Suprapubic skin (tissue), 4 donors: ENCODE measurements around the gene TRIM54.

Experiments
- CTCF ChIP-seq, 2 donors: fragments of 200-600 bp in 1 of 2; fragments of 450-650 bp in 1 of 2; sonication (generic) in 1 of 2; IDR thresholded peaks; one replicate each; pipeline ENCODE4 v1.5.1; 2016 to 2019; ENCODE audit warnings: antibody characterized with exemption in 2 of 2, mild to moderate bottlenecking in 1 of 2, moderate library complexity in 1 of 2
- EP300 ChIP-seq: sonication (generic); formaldehyde crosslinking; IDR thresholded peaks from one replicate; pipeline ENCODE4 v1.6.1; 2017; ENCODE audit warnings: antibody characterized with exemption
- POLR2A ChIP-seq, 2 donors: fragments of 450-650 bp; IDR thresholded peaks; one replicate each; pipeline ENCODE4 v1.6.1; 2017; ENCODE audit warnings: antibody characterized with exemption in 2 of 2, mild to moderate bottlenecking in 2 of 2, moderate library complexity in 2 of 2
- POLR2AphosphoS5 ChIP-seq, 3 donors: sonication (generic); formaldehyde crosslinking; IDR thresholded peaks; one replicate each; pipeline ENCODE4 v1.6.1; 2017; ENCODE audit warnings: antibody characterized with exemption in 3 of 3

GRCh38 chr2:27309651-27310050 is 27.4 kb downstream of the TRIM54 start:
- no peak for TF ChIP-seq CTCF (IDR thresholded peaks at IDR 0.05)
- no peak for TF ChIP-seq POLR2A (IDR thresholded peaks at IDR 0.05)
- no peak for TF ChIP-seq EP300
- no peak for TF ChIP-seq POLR2AphosphoS5 (IDR thresholded peaks at IDR 0.05)
